GM12878 (cell line): ENCODE results near the gene AMPD2. TPM values are rescaled to one million over a fixed set of nuclear protein-coding genes. Genes with fewer than 3 reads are reported as not detected.
A peak's percentile ranks its signal among the peaks of the same experiment; 100 is the strongest.

ENCODE experiments used
- ATF7 ChIP-seq: fragments of 450-650 bp; IDR thresholded peaks from 2 replicates; pipeline ENCODE4 v1.6.1; 2016; ENCODE audit warnings: low read depth, mild to moderate bottlenecking
- BHLHE40 ChIP-seq, 2 experiments: fragments of 450-650 bp in 1 of 2; IDR thresholded peaks; 2 replicates each; pipeline ENCODE4 v1.6.1; 2011 to 2017; ENCODE audit warnings: low read depth in 2 of 2, borderline replicate concordance in 1 of 2, improper control_type of control experiment in 1 of 2, low read length in 1 of 2, mild to moderate bottlenecking in 1 of 2
- CBFB ChIP-seq: IDR thresholded peaks from 2 replicates; pipeline ENCODE4 v1.6.1; 2016; ENCODE audit warnings: antibody characterized with exemption, low read depth
- CBX3 ChIP-seq: fragments of 200-600 bp; sonication (generic); IDR thresholded peaks from 2 replicates; pipeline ENCODE4 v1.6.1; 2016; ENCODE audit warnings: low read depth, borderline replicate concordance
- CEBPZ ChIP-seq: fragments of 150-350 bp; IDR thresholded peaks from 2 replicates; pipeline ENCODE4 v1.6.1; 2016; ENCODE audit warnings: low read depth, low read length
- E2F4 ChIP-seq: IDR thresholded peaks from 2 replicates; pipeline ENCODE4 v1.6.1; 2012; ENCODE audit warnings: low read depth, low read length, improper control_type of control experiment
- HDAC6 ChIP-seq: fragments of 200-600 bp; sonication (generic); IDR thresholded peaks from one replicate; pipeline ENCODE4 v1.8.0; 2017; ENCODE audit warnings: antibody characterized with exemption; ENCODE audit not compliant: unreplicated experiment
- HDGF ChIP-seq: fragments of 450-650 bp; IDR thresholded peaks from 2 replicates; pipeline ENCODE4 v1.6.1; 2016; ENCODE audit warnings: antibody characterized with exemption
- IRF4 ChIP-seq: IDR thresholded peaks from 2 replicates; pipeline ENCODE4 v1.6.1; 2011; ENCODE audit warnings: low read depth, low read length
- KAT2A ChIP-seq: conservative IDR thresholded peaks from 2 replicates; pipeline ENCODE4 v1.6.1; 2011; ENCODE audit warnings: low read depth, low read length; ENCODE audit not compliant: control insufficient read depth
- KLF5 ChIP-seq: fragments of 450-650 bp; IDR thresholded peaks from 2 replicates; pipeline ENCODE4 v1.6.1; 2014; ENCODE audit warnings: mild to moderate bottlenecking; ENCODE audit not compliant: partially characterized antibody
- MAX ChIP-seq: IDR thresholded peaks from 2 replicates; pipeline ENCODE4 v1.6.1; 2012; ENCODE audit warnings: low read depth, low read length, improper control_type of control experiment
- NR2F1 ChIP-seq: fragments of 450-650 bp; conservative IDR thresholded peaks from 2 replicates; pipeline ENCODE4 v1.6.1; 2017; ENCODE audit warnings: mild to moderate bottlenecking
- PML ChIP-seq: IDR thresholded peaks from 2 replicates; pipeline ENCODE4 v1.6.1; 2012; ENCODE audit warnings: low read length, inconsistent platforms
- RAD21 ChIP-seq: IDR thresholded peaks from 2 replicates; pipeline ENCODE4 v1.6.1; 2011; ENCODE audit warnings: mild to moderate bottlenecking, low read depth, low read length, moderate library complexity; ENCODE audit not compliant: insufficient read depth
- SMAD5 ChIP-seq: IDR thresholded peaks from 2 replicates; pipeline ENCODE4 v1.6.1; 2016; ENCODE audit warnings: antibody characterized with exemption, low read depth
- SMC3 ChIP-seq: IDR thresholded peaks from 2 replicates; pipeline ENCODE4 v1.6.1; 2011; ENCODE audit warnings: low read length, improper control_type of control experiment, borderline replicate concordance
- SRF ChIP-seq, 2 experiments: IDR thresholded peaks; 2 replicates each; pipeline ENCODE4 v1.6.1; 2011; ENCODE audit warnings: low read depth in 2 of 2, low read length in 2 of 2, mild to moderate bottlenecking in 1 of 2, moderate library complexity in 1 of 2
- YY1 ChIP-seq: IDR thresholded peaks from 2 replicates; pipeline ENCODE4 v1.6.1; 2011; ENCODE audit warnings: low read depth, mild to moderate bottlenecking, low read length
- polyA plus RNA-seq, 11 experiments: library from polyadenylated mRNA; depleted of rRNA in 4 of 11; unstranded in 6 of 11; stranded (reverse) in 5 of 11; fragments of >200 nt; fragmentation: Nextera tagmentation in 4 of 11; fragmentation: Illumina TruSeq in 1 of 11; extraction: Ambion mirVana in 4 of 11; extraction: Trizol in 1 of 11; gene quantifications; 1 replicate in 1 of 11; 2 replicates in 10 of 11; pipeline versions ENCODE4 v1.2.1 to v1.2.3, GENCODE V29; 2011 to 2016; ENCODE audit warnings: inconsistent platforms in 2 of 11, missing spikeins in 2 of 11, low read depth in 1 of 11
- total RNA-seq, 4 experiments: library from RNA; depleted of rRNA in 3 of 4; stranded (reverse); fragments of >200 nt in 3 of 4; fragmentation: Illumina TruSeq in 1 of 4; extraction: Trizol in 1 of 4; gene quantifications; 2 replicates each; pipeline versions ENCODE4 v1.2.1 to v1.2.3, GENCODE V29; 2013 to 2021
- TF ChIP-seq, protein P1 (sequence below): IDR thresholded peaks from 2 replicates; pipeline ENCODE4 v1.6.1; 2012; ENCODE audit warnings: improper control_type of control experiment, low read depth, low read length; ENCODE audit not compliant: insufficient replicate concordance

AMPD2 gene
- total and polyA plus RNA-seq, 10 of the 15 experiments (the other 5 are each of a cell fraction or from before 2014, with no cell fraction given), result 2.0 to 75.9 (median 31.3) TPM

GRCh38 chr1:109619576-109620400 lies at the start of gene AMPD2, which contains the start of gene GNAT2 (continued):
- TF ChIP-seq CEBPZ, result no peak
- peak; percentile 97 for TF ChIP-seq MAX
- TF ChIP-seq, protein P1, sequence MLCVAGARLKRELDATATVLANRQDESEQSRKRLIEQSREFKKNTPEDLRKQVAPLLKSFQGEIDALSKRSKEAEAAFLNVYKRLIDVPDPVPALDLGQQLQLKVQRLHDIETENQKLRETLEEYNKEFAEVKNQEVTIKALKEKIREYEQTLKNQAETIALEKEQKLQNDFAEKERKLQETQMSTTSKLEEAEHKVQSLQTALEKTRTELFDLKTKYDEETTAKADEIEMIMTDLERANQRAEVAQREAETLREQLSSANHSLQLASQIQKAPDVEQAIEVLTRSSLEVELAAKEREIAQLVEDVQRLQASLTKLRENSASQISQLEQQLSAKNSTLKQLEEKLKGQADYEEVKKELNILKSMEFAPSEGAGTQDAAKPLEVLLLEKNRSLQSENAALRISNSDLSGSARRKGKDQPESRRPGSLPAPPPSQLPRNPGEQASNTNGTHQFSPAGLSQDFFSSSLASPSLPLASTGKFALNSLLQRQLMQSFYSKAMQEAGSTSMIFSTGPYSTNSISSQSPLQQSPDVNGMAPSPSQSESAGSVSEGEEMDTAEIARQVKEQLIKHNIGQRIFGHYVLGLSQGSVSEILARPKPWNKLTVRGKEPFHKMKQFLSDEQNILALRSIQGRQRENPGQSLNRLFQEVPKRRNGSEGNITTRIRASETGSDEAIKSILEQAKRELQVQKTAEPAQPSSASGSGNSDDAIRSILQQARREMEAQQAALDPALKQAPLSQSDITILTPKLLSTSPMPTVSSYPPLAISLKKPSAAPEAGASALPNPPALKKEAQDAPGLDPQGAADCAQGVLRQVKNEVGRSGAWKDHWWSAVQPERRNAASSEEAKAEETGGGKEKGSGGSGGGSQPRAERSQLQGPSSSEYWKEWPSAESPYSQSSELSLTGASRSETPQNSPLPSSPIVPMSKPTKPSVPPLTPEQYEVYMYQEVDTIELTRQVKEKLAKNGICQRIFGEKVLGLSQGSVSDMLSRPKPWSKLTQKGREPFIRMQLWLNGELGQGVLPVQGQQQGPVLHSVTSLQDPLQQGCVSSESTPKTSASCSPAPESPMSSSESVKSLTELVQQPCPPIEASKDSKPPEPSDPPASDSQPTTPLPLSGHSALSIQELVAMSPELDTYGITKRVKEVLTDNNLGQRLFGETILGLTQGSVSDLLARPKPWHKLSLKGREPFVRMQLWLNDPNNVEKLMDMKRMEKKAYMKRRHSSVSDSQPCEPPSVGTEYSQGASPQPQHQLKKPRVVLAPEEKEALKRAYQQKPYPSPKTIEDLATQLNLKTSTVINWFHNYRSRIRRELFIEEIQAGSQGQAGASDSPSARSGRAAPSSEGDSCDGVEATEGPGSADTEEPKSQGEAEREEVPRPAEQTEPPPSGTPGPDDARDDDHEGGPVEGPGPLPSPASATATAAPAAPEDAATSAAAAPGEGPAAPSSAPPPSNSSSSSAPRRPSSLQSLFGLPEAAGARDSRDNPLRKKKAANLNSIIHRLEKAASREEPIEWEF, result no peak
- TF ChIP-seq NR2F1, result peak; percentile 63
- no peak for TF ChIP-seq SMC3
- 0 out of 2 replicates have a peak, but pooled peaks have one; percentile 27 for TF ChIP-seq CBFB
- TF ChIP-seq PML, result peak; percentile 80; the same call in 1 of the 2 replicates
- peak in 1 of 2 experiments; percentile 40; a peak in 1 of 4 replicates for TF ChIP-seq BHLHE40 (IDR thresholded peaks at IDR 0.05; ENCODE audit: borderline replicate concordance in 1 of 2, low read depth in 2 of 2, low read length in 1 of 2)
- no peak for TF ChIP-seq IRF4
- TF ChIP-seq SRF (IDR thresholded peaks at IDR 0.05; ENCODE audit: low read depth in 2 of 2, low read length in 2 of 2), result no peak
- no peak for TF ChIP-seq HDAC6
- no peak for TF ChIP-seq KAT2A
- TF ChIP-seq RAD21, result no peak
- TF ChIP-seq YY1, result peak; percentile 88
- TF ChIP-seq KLF5, result peak; percentile 54
- no peak for TF ChIP-seq CBX3
- peak; percentile 84 for TF ChIP-seq SMAD5
- peak; percentile 62; the same call in 1 of the 2 replicates for TF ChIP-seq ATF7
- TF ChIP-seq E2F4, result no peak
- 0 out of 2 replicates have a peak, but pooled peaks have one; percentile 39 for TF ChIP-seq HDGF
